AG09319 (cell line): ENCODE measurements around the gene MAPKAPK5.
A peak's percentile ranks its signal among the peaks of the same experiment; 100 is the strongest.
"Not testable (repeated sequence)": the region's sequence is repeated elsewhere in the genome, so short reads cannot be mapped to it uniquely, and the experiment has no call there.

Experiments
- DNase-seq: peaks from one replicate; pipeline ENCODE4 v3.0.0-alpha.2; 2010; ENCODE audit warnings: low read depth; ENCODE audit errors: extremely low read depth
- TF ChIP-seq, protein P1 (sequence below): IDR thresholded peaks from 2 replicates; pipeline ENCODE4 v1.5.1; 2011; ENCODE audit warnings: low read depth, mild to moderate bottlenecking, inconsistent platforms, low read length, moderate library complexity

Gene MAPKAPK5

DNA sequence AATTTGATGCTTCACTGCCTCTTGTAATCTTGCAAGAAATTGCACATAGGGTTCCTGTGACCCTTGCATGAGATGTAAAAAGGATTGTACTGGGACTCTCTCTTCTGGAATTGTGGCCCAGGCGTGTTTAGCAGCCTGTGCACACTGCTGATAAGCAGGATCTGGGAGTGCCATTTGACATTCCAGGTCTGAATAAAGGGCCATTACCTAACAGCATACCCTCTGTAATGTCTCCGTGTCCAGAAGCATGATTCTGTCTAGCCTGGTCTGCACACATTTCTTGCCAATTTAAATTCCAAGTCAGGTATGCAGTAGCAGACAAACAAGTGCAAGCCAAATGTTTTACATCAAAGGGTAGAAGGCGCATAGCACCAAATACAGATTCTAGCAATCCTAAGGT is 18.1 kb upstream of the MAPKAPK5 start:
- DNase-seq = no peak
- TF ChIP-seq, protein P1, sequence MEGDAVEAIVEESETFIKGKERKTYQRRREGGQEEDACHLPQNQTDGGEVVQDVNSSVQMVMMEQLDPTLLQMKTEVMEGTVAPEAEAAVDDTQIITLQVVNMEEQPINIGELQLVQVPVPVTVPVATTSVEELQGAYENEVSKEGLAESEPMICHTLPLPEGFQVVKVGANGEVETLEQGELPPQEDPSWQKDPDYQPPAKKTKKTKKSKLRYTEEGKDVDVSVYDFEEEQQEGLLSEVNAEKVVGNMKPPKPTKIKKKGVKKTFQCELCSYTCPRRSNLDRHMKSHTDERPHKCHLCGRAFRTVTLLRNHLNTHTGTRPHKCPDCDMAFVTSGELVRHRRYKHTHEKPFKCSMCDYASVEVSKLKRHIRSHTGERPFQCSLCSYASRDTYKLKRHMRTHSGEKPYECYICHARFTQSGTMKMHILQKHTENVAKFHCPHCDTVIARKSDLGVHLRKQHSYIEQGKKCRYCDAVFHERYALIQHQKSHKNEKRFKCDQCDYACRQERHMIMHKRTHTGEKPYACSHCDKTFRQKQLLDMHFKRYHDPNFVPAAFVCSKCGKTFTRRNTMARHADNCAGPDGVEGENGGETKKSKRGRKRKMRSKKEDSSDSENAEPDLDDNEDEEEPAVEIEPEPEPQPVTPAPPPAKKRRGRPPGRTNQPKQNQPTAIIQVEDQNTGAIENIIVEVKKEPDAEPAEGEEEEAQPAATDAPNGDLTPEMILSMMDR = no peak

DNA sequence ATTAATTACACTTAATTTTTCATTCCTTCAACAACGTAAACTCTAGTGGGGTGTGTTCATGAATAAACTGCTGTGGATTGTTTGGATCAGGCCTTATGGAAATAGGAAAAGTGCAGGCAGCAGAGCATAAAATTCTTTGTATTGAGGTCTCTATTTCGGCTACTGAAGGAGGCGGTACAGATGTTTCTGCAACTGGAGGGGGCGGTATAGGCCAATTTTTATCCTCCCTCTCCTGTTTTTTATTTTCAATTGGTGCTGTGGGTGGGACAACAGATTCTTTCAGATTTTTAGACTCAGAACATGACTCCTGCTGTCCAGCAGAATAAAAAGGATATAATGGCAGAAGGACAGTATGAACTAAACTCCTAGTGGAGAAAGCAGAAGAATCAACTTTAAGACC is 17.7 kb upstream of the MAPKAPK5 start:
- TF ChIP-seq, protein P1 = peak; percentile 15
- DNase-seq = not testable (repeated sequence)

DNA sequence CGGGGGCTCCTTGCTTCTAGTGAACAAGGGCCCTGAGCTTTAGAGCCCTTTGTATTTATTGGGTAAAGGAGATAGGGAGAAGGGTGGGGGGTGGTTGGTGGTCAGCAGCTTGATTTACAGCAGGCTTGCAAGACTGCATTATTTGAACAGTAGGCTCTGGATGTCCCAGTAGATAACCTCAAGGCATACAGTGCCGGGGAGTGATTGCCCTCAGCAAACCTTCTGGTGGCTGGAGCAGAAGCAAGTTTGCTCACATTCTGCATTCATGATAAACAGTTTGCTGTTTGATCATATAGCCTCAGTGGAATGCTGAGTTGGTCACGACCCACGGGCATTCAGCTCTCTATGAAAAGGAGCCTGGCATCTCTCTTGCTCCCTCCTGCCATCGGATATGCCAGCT is 16.5 kb upstream of the MAPKAPK5 start:
- DNase-seq = no peak
- TF ChIP-seq, protein P1 = no peak

DNA sequence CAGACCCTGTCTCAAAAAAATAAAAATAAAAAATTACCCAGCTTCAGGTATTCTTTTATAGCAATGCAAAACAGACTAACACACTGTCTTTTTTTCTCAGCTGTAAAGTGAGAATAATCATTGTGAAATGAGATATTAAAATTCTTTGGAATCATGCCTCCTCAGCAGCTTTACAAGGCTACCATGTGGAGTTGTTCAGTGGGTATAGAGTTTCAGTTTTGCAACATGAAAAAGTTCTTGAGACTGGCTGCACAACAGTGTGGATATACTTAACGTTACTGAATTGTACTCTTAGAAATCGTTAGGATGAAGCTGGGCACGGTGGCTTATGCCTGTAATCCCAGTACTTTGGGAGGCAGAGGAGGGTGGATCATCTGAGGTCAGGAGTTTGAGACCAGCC is 15.7 kb upstream of the MAPKAPK5 start:
- DNase-seq = peak; percentile 27
- TF ChIP-seq, protein P1 = no peak

DNA sequence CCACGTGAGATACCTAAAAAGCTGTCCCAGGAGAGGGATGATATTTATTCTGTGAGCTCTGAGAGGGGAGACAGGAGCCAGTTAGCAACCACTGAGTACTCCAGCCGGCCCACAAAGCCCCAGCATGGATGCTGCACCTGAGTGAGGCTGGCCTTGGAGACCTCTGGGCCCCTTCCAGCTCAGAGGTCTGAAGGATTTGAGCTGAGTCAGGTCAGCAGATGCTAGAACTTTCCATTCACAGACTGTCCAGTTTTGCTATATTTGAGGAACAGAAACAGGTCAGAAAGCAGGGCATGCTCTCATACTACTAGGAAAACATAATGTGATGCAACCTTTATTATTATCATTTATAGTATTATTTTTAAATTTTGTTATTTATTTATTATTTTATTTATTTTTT is 15.0 kb upstream of the MAPKAPK5 start:
- no peak for DNase-seq
- TF ChIP-seq, protein P1 = no peak

DNA sequence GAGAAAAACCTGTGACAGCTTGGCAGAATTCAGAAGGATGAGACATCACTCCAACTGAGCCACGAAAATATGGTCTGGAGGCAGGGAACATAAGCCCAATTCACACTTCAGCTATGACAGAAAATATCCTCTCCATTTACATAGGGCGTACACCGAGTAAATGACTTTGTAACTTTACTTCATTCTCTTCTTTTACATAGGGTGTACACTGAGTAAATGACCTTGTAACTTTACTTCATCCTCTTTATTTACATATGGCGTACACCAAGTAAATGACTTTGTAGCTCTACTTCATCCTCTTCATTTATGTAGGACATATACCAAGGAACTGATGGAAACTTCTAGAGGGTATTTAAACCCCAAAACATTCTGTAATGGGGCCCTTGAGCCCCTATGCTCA is 14.1 kb upstream of the MAPKAPK5 start:
- DNase-seq = no peak
- TF ChIP-seq, protein P1 = no peak

DNA sequence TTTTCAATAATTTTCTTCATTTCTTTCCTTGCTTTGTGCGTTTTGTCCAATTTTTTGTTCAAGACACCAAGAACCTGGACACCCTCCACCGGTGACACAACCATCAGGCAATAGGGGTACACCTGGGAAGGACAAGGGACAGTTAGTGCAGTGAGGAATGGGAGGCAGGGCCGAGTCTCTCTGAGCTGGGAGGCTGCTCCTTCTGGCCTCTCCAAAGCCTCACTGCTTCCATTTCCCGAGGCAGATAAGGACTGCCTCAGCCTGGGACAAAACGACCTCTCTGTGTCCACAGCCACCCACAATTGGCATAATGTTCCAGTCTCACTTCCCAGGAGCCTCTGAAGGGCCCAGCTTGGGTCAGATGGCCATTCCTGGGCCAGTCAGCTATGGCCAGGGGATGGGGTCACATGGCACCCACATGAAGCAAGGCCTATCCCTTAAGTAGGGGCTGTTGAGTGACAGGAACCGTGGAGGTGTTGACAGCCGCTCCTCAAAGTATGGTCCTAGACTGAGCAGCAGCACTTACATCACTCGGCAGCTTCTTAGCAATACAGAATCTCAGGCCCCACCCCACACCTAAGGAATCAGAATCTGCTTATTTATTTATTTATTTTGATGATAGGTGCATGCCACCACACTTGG is 13.6 kb upstream of the MAPKAPK5 start:
- DNase-seq = no peak
- TF ChIP-seq, protein P1 = no peak

DNA sequence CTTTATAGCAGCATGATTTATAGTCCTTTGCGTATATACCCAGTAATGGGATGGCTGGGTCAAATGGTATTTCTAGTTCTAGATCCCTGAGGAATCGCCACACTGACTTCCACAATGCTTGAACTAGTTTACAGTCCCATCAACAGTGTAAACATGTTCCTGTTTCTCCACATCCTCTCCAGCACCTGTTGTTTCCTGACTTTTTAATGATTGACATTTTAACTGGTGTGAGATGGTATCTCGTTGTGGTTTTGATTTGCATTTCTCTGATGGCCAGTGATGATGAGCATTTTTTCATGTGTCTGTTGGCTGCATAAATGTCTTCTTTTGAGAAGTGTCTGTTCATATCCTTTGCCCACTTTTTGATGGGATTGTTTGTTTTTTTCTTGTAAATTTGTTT is 12.4 kb upstream of the MAPKAPK5 start:
- DNase-seq = not testable (repeated sequence)

DNA sequence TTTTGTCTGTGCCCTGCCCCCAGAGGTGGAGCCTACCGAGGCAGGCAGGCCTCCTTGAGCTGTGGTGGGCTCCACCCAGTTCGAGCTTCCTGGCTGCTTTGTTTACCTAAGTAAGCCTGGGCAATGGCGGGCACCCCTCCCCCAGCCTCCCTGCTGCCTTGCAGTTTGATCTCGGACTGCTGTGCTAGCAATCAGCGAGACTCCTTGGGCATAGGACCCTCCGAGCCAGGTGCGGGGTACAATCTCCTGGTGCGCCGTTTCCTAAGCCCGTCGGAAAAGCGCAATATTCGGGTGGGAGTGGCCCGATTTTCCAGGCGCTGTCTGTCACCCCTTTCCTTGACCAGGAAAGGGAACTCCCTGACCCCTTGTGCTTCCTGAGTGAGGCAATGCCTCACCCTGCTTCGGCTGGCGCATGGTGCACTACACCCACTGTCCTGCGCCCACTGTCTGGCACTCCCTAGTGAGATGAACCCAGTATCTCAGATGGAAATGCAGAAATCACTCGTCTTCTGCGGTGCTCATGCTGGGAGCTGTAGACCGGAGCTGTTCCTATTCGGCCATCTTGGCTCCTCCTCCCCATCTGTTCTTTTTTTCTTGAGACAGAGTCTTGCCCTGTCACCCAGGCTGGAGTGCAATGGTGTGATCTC is 7.2 kb upstream of the MAPKAPK5 start:
- not testable (repeated sequence) for DNase-seq

DNA sequence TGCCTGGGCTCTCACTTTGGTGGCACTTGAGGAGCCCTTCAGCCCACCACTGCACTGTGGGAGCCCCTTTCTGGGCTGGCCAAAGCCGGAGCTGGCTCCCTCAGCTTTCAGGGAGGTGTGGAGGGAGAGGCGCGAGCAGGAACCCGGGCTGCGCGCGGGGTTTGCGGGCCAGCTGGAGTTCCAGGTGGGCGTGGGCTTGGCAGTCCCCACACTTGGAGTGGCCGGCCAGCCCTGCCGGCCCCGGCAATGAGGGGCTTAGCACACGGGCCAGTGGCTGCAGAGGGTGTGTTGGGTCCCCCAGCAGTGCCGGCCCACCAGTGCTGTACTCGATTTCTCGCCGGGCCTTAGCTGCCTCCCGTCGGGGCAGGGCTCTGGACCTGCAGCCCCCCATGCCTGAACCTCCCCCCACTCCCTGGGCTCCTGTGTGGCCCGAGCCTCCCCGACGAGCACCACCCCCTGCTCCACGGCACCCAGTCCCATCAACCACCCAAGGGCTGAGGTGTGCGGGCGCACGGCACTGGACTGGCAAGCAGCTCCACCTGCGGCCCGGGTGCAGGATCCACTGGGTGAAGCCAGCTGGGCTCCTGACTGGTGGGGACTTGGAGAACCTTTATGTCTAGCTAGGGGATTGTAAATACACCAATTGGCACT is 6.4 kb upstream of the MAPKAPK5 start:
- DNase-seq = not testable (repeated sequence)
